Urothelium cell line (cell line): ENCODE data around the gene SRD5A3.
"Not testable (repeated sequence)": the region's sequence is repeated elsewhere in the genome, so short reads cannot be mapped to it uniquely, and the experiment has no call there.

Source experiments
- DNase-seq: peaks from one replicate; pipeline ENCODE4 v3.0.0; 2011; ENCODE audit warnings: low spot score, mixed read lengths
- FAIRE-seq: peaks from 2 replicates; lab custom pipeline; 2011; peaks lifted over from hg19 to GRCh38; lab: Jason Lieb, UNC

Gene SRD5A3

GRCh38 chr4:55345054-55345453 lies 988 bp upstream of the SRD5A3 start:
- DNase-seq (no peak), FAIRE-seq (no peak)

GRCh38 chr4:55346851-55347255 lies 811 bp downstream of the SRD5A3 start:
- DNase-seq, result peak; percentile 33
- FAIRE-seq, result no peak

- FAIRE-seq (no peak), DNase-seq (no peak)
Measured at GRCh38 chr4:55347610-55348228, 1.7 kb downstream of the SRD5A3 start.

GRCh38 chr4:55348466-55348865 lies 2.4 kb downstream of the SRD5A3 start:
- no peak for DNase-seq
- no peak for FAIRE-seq

- not testable (repeated sequence) for DNase-seq, FAIRE-seq
Measured at GRCh38 chr4:55350870-55351269, 4.8 kb downstream of the SRD5A3 start.

- DNase-seq (no peak), FAIRE-seq (no peak)
Measured at GRCh38 chr4:55351824-55352223, 5.8 kb downstream of the SRD5A3 start.

GRCh38 chr4:55352726-55353125 lies 6.7 kb downstream of the SRD5A3 start:
- no peak for DNase-seq
- FAIRE-seq, result no peak

GRCh38 chr4:55353228-55353747 lies 7.2 kb downstream of the SRD5A3 start:
- not testable (repeated sequence) for DNase-seq, FAIRE-seq

- DNase-seq (no peak), FAIRE-seq (no peak)
Measured at GRCh38 chr4:55354648-55355047, 8.6 kb downstream of the SRD5A3 start.

- FAIRE-seq (no peak), DNase-seq (no peak)
Measured at GRCh38 chr4:55355555-55355954, 9.5 kb downstream of the SRD5A3 start.

- DNase-seq (no peak), FAIRE-seq (no peak)
Measured at GRCh38 chr4:55356991-55357461, 11.0 kb downstream of the SRD5A3 start.

GRCh38 chr4:55358246-55358645 lies 12.2 kb downstream of the SRD5A3 start:
- FAIRE-seq (no peak), DNase-seq (no peak)

- FAIRE-seq (no peak), DNase-seq (peak; percentile 44)
Measured at GRCh38 chr4:55358668-55359067, 12.6 kb downstream of the SRD5A3 start.

- FAIRE-seq, result no peak
Measured at GRCh38 chr4:55359397-55359916, 13.4 kb downstream of the SRD5A3 start.

GRCh38 chr4:55362938-55363337 lies 16.9 kb downstream of the SRD5A3 start:
- not testable (repeated sequence) for DNase-seq, FAIRE-seq

More at GRCh38 chr4:55359397-55359916, 13.4 kb downstream of the SRD5A3 start:
- DNase-seq, result no peak

GRCh38 chr4:55363691-55364351 lies 17.8 kb downstream of the SRD5A3 start:
- DNase-seq (no peak), FAIRE-seq (no peak)

- FAIRE-seq, result no peak
- DNase-seq, result no peak
Measured at GRCh38 chr4:55364691-55365344, 18.8 kb downstream of the SRD5A3 start.

- FAIRE-seq, result no peak
- DNase-seq, result no peak
Measured at GRCh38 chr4:55365345-55365728, 19.3 kb downstream of the SRD5A3 start.

- FAIRE-seq (no peak), DNase-seq (no peak)
Measured at GRCh38 chr4:55366621-55367020, 20.6 kb downstream of the SRD5A3 start.

GRCh38 chr4:55367084-55367722 lies 21.2 kb downstream of the SRD5A3 start:
- no peak for FAIRE-seq
- no peak for DNase-seq

GRCh38 chr4:55369968-55370367 lies 23.9 kb downstream of the SRD5A3 start:
- no peak for DNase-seq
- no peak for FAIRE-seq
